ENCODE data around the gene CCDC39.

- TF ChIP-seq CTCF (IDR thresholded peaks at IDR 0.05) (no peak), EZH2 (IDR thresholded peaks at IDR 0.05) (no peak), EZH2phosphoT487 (IDR thresholded peaks at IDR 0.05) (no peak)
These were observed 28.6 kb upstream of the CCDC39 start for GRCh38 chr3:180707896-180708295.

All from neural progenitor cell (in vitro differentiated cells).